DOHH2 (cell line): ENCODE data around the gene SEL1L.
"Not testable (repeated sequence)": the region's sequence is repeated elsewhere in the genome, so short reads cannot be mapped to it uniquely, and the experiment has no call there.

Experiments used
- H3F3A ChIP-seq: fragments of 200-600 bp; sonication (generic), shearing (Covaris generic); 2 replicates; pipeline ENCODE4 v1.6.0; 2016; ENCODE audit warnings: antibody characterized with exemption, mild to moderate bottlenecking; ENCODE audit not compliant: control insufficient read depth, insufficient read depth
- H3K27ac ChIP-seq: fragments of 200-600 bp; sonication (generic); 2 replicates; pipeline ENCODE4 v1.5.1; 2014; ENCODE audit warnings: low read depth, mild to moderate bottlenecking, low read length, moderate library complexity
- H3K27me3 ChIP-seq: fragments of 200-600 bp; sonication (generic); 2 replicates; pipeline ENCODE4 v1.6.1; 2014; ENCODE audit warnings: mild to moderate bottlenecking, low read length, mixed read lengths; ENCODE audit not compliant: control insufficient read depth
- H3K36me3 ChIP-seq: fragments of 200-600 bp; sonication (generic); 2 replicates; pipeline ENCODE4 v1.6.1; 2014; ENCODE audit warnings: mild to moderate bottlenecking, low read length, moderate library complexity, mixed read lengths; ENCODE audit not compliant: control insufficient read depth
- H3K4me1 ChIP-seq: fragments of 200-600 bp; sonication (generic); 2 replicates; pipeline ENCODE4 v1.6.1; 2014; ENCODE audit warnings: mild to moderate bottlenecking, low read length, mixed read lengths; ENCODE audit not compliant: control insufficient read depth
- H3K4me2 ChIP-seq: fragments of 200-600 bp; sonication (generic); 2 replicates; pipeline ENCODE4 v1.6.0; 2014; ENCODE audit warnings: mild to moderate bottlenecking, low read length, moderate library complexity
- H3K4me3 ChIP-seq: fragments of 200-600 bp; sonication (generic); 2 replicates; pipeline ENCODE4 v1.5.1; 2014; ENCODE audit warnings: mild to moderate bottlenecking, low read length, mixed read lengths
- H3K79me2 ChIP-seq: fragments of 200-600 bp; sonication (generic); 2 replicates; pipeline ENCODE4 v1.6.1; 2014; ENCODE audit warnings: mild to moderate bottlenecking, low read length, mixed read lengths; ENCODE audit not compliant: control insufficient read depth
- H3K9me2 ChIP-seq: fragments of 200-600 bp; sonication (generic); replicated peaks from 2 replicates; pipeline ENCODE4 v1.6.1; 2014; ENCODE audit warnings: mild to moderate bottlenecking, low read length, mixed read lengths; ENCODE audit not compliant: control insufficient read depth
- H3K9me3 ChIP-seq: fragments of 200-600 bp; sonication (generic); 2 replicates; pipeline ENCODE4 v1.6.1; 2014; ENCODE audit warnings: antibody characterized with exemption, low read length, mixed read lengths; ENCODE audit not compliant: control insufficient read depth, insufficient read depth
- H4K20me1 ChIP-seq: fragments of 200-600 bp; sonication (generic); 2 replicates; pipeline ENCODE4 v1.6.0; 2014; ENCODE audit warnings: low read depth, mild to moderate bottlenecking, antibody characterized with exemption, low read length, moderate library complexity; ENCODE audit not compliant: control insufficient read depth, insufficient read depth
- EZH2phosphoT487 ChIP-seq: fragments of 200-600 bp; sonication (generic); IDR thresholded peaks from 2 replicates; pipeline ENCODE4 v1.6.1; 2017; ENCODE audit warnings: borderline replicate concordance, mild to moderate bottlenecking, antibody characterized with exemption, low read length, moderate library complexity, mixed read lengths
- TF ChIP-seq, protein P1 (sequence below): fragments of 200-600 bp; sonication (generic); IDR thresholded peaks from one replicate; pipeline ENCODE4 v1.5.1; 2014; ENCODE audit warnings: antibody characterized with exemption, mild to moderate bottlenecking, low read depth, low read length; ENCODE audit not compliant: poor library complexity, severe bottlenecking

The SEL1L gene

DNA sequence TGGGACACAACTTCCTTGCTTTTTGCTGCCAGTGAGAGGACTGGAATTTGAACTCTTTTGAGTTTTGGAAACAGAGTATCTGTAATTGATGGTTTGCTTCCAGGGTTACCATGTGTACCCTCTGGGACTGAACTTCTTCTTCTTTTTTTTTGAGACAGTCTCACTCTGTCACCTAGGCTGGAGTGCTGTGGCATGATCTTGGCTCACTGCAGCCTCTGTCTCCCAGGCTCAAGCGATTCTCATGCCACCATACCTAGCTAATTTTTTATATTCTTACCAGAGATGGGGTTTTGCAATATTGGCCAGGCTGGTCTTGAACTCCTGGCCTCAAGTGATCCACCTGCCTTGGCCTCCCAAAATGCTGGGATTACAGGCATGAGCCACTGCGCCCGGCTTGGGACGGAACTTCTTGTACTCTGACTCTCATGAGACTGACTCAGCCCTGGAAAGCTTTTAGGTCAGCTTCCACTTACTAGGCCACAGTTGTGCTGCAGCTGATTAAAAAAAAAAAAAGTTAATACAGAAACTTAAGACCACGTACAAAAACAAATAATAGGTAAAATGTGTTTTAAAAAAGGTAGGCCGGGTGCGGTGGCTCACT, 15.8 kb downstream of the SEL1L start:
- peaks cover 67% of the 10 kb centered on the region for H3K36me3 ChIP-seq

DNA sequence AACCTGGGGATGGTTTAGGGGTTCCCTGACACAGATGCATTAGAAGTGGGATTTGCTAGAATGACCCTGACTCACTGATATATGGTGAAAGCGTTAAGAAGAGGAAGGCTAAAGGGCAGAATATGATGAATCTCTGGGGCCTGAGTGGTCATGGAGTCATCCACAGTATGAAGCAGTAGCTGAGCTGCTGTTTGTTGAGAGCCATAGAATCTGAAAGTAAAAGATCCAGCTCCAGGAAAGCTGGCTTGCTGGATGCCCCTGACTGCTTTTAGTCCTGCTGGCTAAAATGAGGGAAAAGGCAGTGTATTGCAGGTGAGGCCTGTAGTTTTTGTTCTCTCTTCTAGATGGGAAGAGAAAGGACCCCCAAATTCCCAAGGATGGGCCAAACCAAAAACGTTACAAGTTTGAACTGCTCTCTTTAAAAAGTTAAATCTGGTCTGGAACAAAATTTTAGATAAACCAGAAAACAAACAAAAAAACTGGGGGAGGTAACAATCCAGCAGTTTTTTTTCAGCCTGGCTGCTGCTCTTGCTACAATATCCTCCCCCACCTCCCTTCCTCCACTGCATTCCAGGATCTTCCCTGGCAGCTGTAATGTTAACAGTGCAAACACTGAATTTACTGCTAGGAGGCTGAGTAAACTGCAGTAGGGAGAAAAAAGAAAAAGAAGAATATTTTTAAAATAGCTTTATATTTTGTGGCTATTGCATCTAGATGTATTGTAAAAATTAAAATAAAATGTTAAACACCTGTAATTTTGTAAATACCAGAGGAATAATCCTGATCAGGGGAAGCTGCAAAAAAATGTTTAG, 16.5 kb downstream of the SEL1L start:
- no peak overlapping the region for H3K27ac ChIP-seq
- peaks cover 65% of the 10 kb centered on the region for H3K36me3 ChIP-seq
- no peaks in the 10 kb centered on the region for H4K20me1 ChIP-seq
- H3K4me2 ChIP-seq = no peak overlapping the region
- H3F3A ChIP-seq = peaks cover 4% of the 10 kb centered on the region; the same call in 1 of the 2 replicates
- H3K9me3 ChIP-seq = no peaks in the 10 kb centered on the region
- peaks cover 7% of the 10 kb centered on the region for H3K79me2 ChIP-seq
- H3K4me3 ChIP-seq = no peak overlapping the region
- TF ChIP-seq, protein P1, sequence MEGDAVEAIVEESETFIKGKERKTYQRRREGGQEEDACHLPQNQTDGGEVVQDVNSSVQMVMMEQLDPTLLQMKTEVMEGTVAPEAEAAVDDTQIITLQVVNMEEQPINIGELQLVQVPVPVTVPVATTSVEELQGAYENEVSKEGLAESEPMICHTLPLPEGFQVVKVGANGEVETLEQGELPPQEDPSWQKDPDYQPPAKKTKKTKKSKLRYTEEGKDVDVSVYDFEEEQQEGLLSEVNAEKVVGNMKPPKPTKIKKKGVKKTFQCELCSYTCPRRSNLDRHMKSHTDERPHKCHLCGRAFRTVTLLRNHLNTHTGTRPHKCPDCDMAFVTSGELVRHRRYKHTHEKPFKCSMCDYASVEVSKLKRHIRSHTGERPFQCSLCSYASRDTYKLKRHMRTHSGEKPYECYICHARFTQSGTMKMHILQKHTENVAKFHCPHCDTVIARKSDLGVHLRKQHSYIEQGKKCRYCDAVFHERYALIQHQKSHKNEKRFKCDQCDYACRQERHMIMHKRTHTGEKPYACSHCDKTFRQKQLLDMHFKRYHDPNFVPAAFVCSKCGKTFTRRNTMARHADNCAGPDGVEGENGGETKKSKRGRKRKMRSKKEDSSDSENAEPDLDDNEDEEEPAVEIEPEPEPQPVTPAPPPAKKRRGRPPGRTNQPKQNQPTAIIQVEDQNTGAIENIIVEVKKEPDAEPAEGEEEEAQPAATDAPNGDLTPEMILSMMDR = no peak
- no peak for TF ChIP-seq EZH2phosphoT487
- H3K4me1 ChIP-seq = peaks cover 20% of the 10 kb centered on the region
- H3K9me2 ChIP-seq = no peaks in the 10 kb centered on the region
- no peaks in the 10 kb centered on the region for H3K27me3 ChIP-seq

More for the DNA sequence above, 15.8 kb downstream of the SEL1L start:
- Histone ChIP-seq H4K20me1 (no peaks in the 10 kb centered on the region), H3K79me2 (peaks cover 7% of the 10 kb centered on the region), H3K4me1 (peaks cover 20% of the 10 kb centered on the region), H3K9me2 (no peaks in the 10 kb centered on the region), H3K27ac (no peak overlapping the region), H3F3A (peaks cover 4% of the 10 kb centered on the region; the same call in 1 of the 2 replicates), H3K27me3 (no peaks in the 10 kb centered on the region), H3K4me3 (no peak overlapping the region), H3K9me3 (no peaks in the 10 kb centered on the region), H3K4me2 (no peak overlapping the region)
- TF ChIP-seq, protein P1 = no peak
- TF ChIP-seq EZH2phosphoT487 = no peak

DNA sequence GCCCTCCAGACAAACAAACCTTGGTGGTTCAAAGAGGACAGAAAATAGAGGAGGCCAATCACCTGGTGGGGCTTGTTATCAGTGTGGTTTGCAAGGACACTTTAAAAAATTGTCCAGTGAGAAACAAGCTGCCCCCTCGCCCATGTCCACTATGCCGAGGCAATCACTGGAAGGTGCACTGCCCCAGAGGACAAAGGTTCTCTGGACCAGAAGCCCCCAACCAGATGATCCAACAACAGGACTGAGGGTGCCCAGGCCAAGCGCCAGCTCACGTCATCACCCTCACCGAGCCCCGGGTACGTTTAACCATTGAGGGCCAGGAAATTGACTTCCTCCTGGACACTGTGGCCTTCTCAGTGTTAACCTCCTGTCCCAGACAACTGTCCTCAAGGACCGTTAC, 17.7 kb downstream of the SEL1L start:
- peaks cover 20% of the 10 kb centered on the region for H3K4me1 ChIP-seq
- not testable (repeated sequence) for H3F3A ChIP-seq, H3K27ac ChIP-seq, H3K79me2 ChIP-seq, H3K9me2 ChIP-seq, H3K9me3 ChIP-seq, H3K4me2 ChIP-seq, H3K4me3 ChIP-seq, H4K20me1 ChIP-seq, H3K27me3 ChIP-seq
- H3K36me3 ChIP-seq = peaks cover 60% of the 10 kb centered on the region

DNA sequence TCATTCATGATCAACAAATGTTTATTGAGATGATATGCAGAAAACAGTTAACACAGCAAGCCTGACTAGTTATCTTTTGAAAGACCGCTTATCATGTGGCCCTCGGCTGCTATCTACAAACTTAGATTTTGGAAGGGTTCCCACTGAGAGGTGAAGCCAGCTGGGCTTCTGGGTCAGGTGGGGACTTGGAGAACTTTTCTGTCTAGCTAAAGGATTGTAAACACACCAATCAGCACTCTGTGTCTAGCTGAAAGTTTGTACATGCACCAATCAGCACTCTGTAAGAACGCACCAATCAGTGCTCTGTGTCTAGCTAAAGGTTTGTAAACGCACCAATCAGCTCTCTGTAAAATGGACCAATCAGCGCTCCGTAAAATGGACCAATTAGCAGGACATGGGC, 20.8 kb downstream of the SEL1L start:
- H3K79me2 ChIP-seq, H3K9me3 ChIP-seq, H3K4me1 ChIP-seq, H3K4me3 ChIP-seq, H3K27me3 ChIP-seq, H3K27ac ChIP-seq, H3K9me2 ChIP-seq, H3F3A ChIP-seq, H3K4me2 ChIP-seq, H4K20me1 ChIP-seq: not testable (repeated sequence)
- peaks cover 49% of the 10 kb centered on the region for H3K36me3 ChIP-seq
